Lower leg skin (tissue), 3 donors: Measurements from ENCODE around the gene ZNF862.

ENCODE experiments used
- POLR2A ChIP-seq, 2 donors: fragments of 450-650 bp; IDR thresholded peaks; one replicate each; pipeline ENCODE4 v1.6.1; 2016 to 2017; ENCODE audit warnings: antibody characterized with exemption in 2 of 2, mild to moderate bottlenecking in 1 of 2, moderate library complexity in 1 of 2
- TF ChIP-seq, protein P1 (sequence below), 3 donors: fragments of 450-650 bp; IDR thresholded peaks; one replicate each; pipeline ENCODE4 v1.5.1; 2016; ENCODE audit warnings: antibody characterized with exemption in 3 of 3, mild to moderate bottlenecking in 3 of 3, moderate library complexity in 2 of 3

GRCh38 chr7:149866139-149866778 lies 28.1 kb downstream of the ZNF862 start:
- TF ChIP-seq, protein P1, sequence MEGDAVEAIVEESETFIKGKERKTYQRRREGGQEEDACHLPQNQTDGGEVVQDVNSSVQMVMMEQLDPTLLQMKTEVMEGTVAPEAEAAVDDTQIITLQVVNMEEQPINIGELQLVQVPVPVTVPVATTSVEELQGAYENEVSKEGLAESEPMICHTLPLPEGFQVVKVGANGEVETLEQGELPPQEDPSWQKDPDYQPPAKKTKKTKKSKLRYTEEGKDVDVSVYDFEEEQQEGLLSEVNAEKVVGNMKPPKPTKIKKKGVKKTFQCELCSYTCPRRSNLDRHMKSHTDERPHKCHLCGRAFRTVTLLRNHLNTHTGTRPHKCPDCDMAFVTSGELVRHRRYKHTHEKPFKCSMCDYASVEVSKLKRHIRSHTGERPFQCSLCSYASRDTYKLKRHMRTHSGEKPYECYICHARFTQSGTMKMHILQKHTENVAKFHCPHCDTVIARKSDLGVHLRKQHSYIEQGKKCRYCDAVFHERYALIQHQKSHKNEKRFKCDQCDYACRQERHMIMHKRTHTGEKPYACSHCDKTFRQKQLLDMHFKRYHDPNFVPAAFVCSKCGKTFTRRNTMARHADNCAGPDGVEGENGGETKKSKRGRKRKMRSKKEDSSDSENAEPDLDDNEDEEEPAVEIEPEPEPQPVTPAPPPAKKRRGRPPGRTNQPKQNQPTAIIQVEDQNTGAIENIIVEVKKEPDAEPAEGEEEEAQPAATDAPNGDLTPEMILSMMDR (IDR thresholded peaks at IDR 0.05) = no peak
- TF ChIP-seq POLR2A (IDR thresholded peaks at IDR 0.05) = no peak
